Effector memory CD4-positive, alpha-beta T cell (primary cell): Measurements from ENCODE around the gene DIAPH3.

ENCODE experiments used
- DNase-seq, 3 donors: peaks; one replicate each; pipeline ENCODE4 v3.0.0-alpha.2; 2020
- H3K27ac ChIP-seq: 2 replicates; pipeline ENCODE4 v1.7.0; 2013; ENCODE audit warnings: mild to moderate bottlenecking, low read length, moderate library complexity; ENCODE audit not compliant: insufficient read depth, poor library complexity, severe bottlenecking
- H3K27me3 ChIP-seq: replicated peaks from 2 replicates; pipeline ENCODE4 v1.7.0; 2013; ENCODE audit warnings: mild to moderate bottlenecking, low read length; ENCODE audit not compliant: insufficient read depth, control insufficient read depth, poor library complexity, severe bottlenecking
- H3K36me3 ChIP-seq: 2 replicates; pipeline ENCODE4 v1.7.0; 2013; ENCODE audit warnings: mild to moderate bottlenecking, low read length, moderate library complexity; ENCODE audit not compliant: control insufficient read depth, insufficient read depth
- H3K4me1 ChIP-seq: 2 replicates; pipeline ENCODE4 v1.7.0; 2013; ENCODE audit warnings: low read length, mild to moderate bottlenecking; ENCODE audit not compliant: control insufficient read depth, insufficient read depth, poor library complexity, severe bottlenecking
- H3K4me3 ChIP-seq: 2 replicates; pipeline ENCODE4 v1.7.0; 2013; ENCODE audit warnings: low read length, low read depth, mild to moderate bottlenecking; ENCODE audit not compliant: insufficient read depth, poor library complexity, severe bottlenecking
- H3K9me3 ChIP-seq: 2 replicates; pipeline ENCODE4 v1.7.0; 2013; ENCODE audit warnings: mild to moderate bottlenecking, low read length, moderate library complexity; ENCODE audit not compliant: control insufficient read depth

The DIAPH3 gene

GRCh38 chr13:59867867-59868266 lies 295.9 kb downstream of the DIAPH3 start:
- H3K27ac ChIP-seq, result no peak overlapping the region
- no peaks in the 10 kb centered on the region for H3K4me1 ChIP-seq
- H3K9me3 ChIP-seq, result no peaks in the 10 kb centered on the region
- DNase-seq, result no peak
- no peak overlapping the region for H3K4me3 ChIP-seq
- no peaks in the 10 kb centered on the region for H3K36me3 ChIP-seq
- no peaks in the 10 kb centered on the region for H3K27me3 ChIP-seq

GRCh38 chr13:59865398-59865797 lies 298.3 kb downstream of the DIAPH3 start:
- H3K4me1 ChIP-seq, result no peaks in the 10 kb centered on the region
- DNase-seq, result no peak
- H3K4me3 ChIP-seq, result no peak overlapping the region
- no peaks in the 10 kb centered on the region for H3K9me3 ChIP-seq
- H3K27ac ChIP-seq, result no peak overlapping the region
- no peaks in the 10 kb centered on the region for H3K36me3 ChIP-seq
- H3K27me3 ChIP-seq, result no peaks in the 10 kb centered on the region

- H3K36me3 ChIP-seq, result no peaks in the 10 kb centered on the region
- H3K4me1 ChIP-seq, result no peaks in the 10 kb centered on the region
- H3K27me3 ChIP-seq, result no peaks in the 10 kb centered on the region
- H3K9me3 ChIP-seq, result no peaks in the 10 kb centered on the region
- no peak overlapping the region for H3K4me3 ChIP-seq
- H3K27ac ChIP-seq, result no peak overlapping the region
- no peak for DNase-seq
These were observed 300.1 kb downstream of the DIAPH3 start for GRCh38 chr13:59863621-59864020.

GRCh38 chr13:59861676-59862075 lies 302.1 kb downstream of the DIAPH3 start:
- Histone ChIP-seq H3K27ac (no peak overlapping the region), H3K4me3 (no peak overlapping the region), H3K27me3 (no peaks in the 10 kb centered on the region), H3K4me1 (no peaks in the 10 kb centered on the region), H3K36me3 (no peaks in the 10 kb centered on the region), H3K9me3 (no peaks in the 10 kb centered on the region)
- no peak for DNase-seq

- Histone ChIP-seq H3K4me3 (no peak overlapping the region), H3K27ac (no peak overlapping the region), H3K36me3 (no peaks in the 10 kb centered on the region), H3K9me3 (no peaks in the 10 kb centered on the region), H3K27me3 (no peaks in the 10 kb centered on the region), H3K4me1 (no peaks in the 10 kb centered on the region)
- DNase-seq, result no peak
These were observed 307.4 kb downstream of the DIAPH3 start for GRCh38 chr13:59856281-59856810.

- Histone ChIP-seq H3K4me3 (no peak overlapping the region), H3K27me3 (no peaks in the 10 kb centered on the region), H3K27ac (no peak overlapping the region), H3K36me3 (no peaks in the 10 kb centered on the region), H3K9me3 (no peaks in the 10 kb centered on the region), H3K4me1 (no peaks in the 10 kb centered on the region)
- no peak for DNase-seq
These were observed 316.7 kb downstream of the DIAPH3 start for GRCh38 chr13:59846845-59847620.

GRCh38 chr13:59843040-59843439 lies 320.7 kb downstream of the DIAPH3 start:
- Histone ChIP-seq H3K27me3 (no peaks in the 10 kb centered on the region), H3K36me3 (no peaks in the 10 kb centered on the region), H3K27ac (no peak overlapping the region), H3K4me3 (no peak overlapping the region), H3K4me1 (no peaks in the 10 kb centered on the region), H3K9me3 (no peaks in the 10 kb centered on the region)
- DNase-seq, result no peak

- DNase-seq, result no peak
- H3K36me3 ChIP-seq, result no peaks in the 10 kb centered on the region
- H3K27me3 ChIP-seq, result no peaks in the 10 kb centered on the region
- no peak overlapping the region for H3K4me3 ChIP-seq
- no peaks in the 10 kb centered on the region for H3K9me3 ChIP-seq
- no peak overlapping the region for H3K27ac ChIP-seq
- no peaks in the 10 kb centered on the region for H3K4me1 ChIP-seq
These were observed 321.2 kb downstream of the DIAPH3 start for GRCh38 chr13:59842507-59842906.

GRCh38 chr13:59839186-59839585 lies 324.5 kb downstream of the DIAPH3 start:
- Histone ChIP-seq H3K27me3 (no peaks in the 10 kb centered on the region), H3K4me1 (no peaks in the 10 kb centered on the region), H3K27ac (no peak overlapping the region), H3K36me3 (no peaks in the 10 kb centered on the region), H3K9me3 (no peaks in the 10 kb centered on the region), H3K4me3 (no peak overlapping the region)
- no peak for DNase-seq

GRCh38 chr13:59837101-59837500 lies 326.6 kb downstream of the DIAPH3 start:
- Histone ChIP-seq H3K36me3 (no peaks in the 10 kb centered on the region), H3K9me3 (no peaks in the 10 kb centered on the region), H3K27me3 (no peaks in the 10 kb centered on the region), H3K27ac (no peak overlapping the region), H3K4me3 (no peak overlapping the region), H3K4me1 (no peaks in the 10 kb centered on the region)
- DNase-seq, result no peak
